OCI-LY3 (cell line): Measurements from ENCODE around the gene CPT1B.

Source experiments
- CTCF ChIP-seq: fragments of 200-600, 300-600 bp; sonication (generic); IDR thresholded peaks from 2 replicates; pipeline ENCODE4 v1.5.1; 2014; ENCODE audit warnings: antibody characterized with exemption, low read length, low read depth
- EZH2phosphoT487 ChIP-seq: fragments of 200-600 bp; shearing (Covaris generic); IDR thresholded peaks from 2 replicates; pipeline ENCODE4 v1.6.1; 2018; ENCODE audit warnings: antibody characterized with exemption, mixed run types, low read depth

DNA sequence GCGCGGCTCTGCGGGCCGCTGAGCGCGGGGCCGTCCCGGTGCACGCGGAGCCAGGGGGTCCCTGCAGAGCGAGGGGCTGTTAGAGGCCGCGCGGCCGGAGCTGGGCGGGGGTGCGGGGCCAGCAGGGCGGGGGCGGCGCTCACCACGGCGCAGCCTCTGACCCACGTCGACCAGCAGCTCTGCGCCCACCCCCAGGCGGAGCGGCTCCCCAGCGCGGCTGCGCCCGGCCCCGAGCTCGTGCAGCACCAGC lies 52.4 kb downstream of the CPT1B start:
- no peak for TF ChIP-seq CTCF
- no peak for TF ChIP-seq EZH2phosphoT487
